Measurements from ENCODE around the gene TMEM255B.

The TMEM255B gene

DNA sequence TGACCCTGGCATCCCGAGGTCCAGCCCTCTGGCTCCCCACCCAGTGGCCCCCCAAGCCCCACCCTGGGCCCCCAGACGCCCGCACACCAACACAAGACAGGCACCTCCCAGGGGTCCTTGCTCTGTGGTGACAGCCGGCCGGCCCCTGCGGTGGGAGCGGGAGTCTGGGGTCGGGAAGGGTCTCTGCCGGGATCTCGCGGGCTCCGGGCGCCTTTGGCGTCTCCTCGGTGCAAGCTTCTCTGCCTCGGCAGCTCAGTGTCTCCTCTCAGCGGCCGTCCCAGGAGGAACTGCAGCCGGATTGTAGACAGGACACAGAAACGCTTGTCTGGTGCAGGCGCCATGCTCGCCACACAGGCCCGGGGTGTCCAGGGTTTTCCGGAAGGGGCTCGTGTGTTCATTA is 43.7 kb downstream of the TMEM255B start:
- H3K27ac ChIP-seq = no peak overlapping the region
- TF ChIP-seq, protein P1, sequence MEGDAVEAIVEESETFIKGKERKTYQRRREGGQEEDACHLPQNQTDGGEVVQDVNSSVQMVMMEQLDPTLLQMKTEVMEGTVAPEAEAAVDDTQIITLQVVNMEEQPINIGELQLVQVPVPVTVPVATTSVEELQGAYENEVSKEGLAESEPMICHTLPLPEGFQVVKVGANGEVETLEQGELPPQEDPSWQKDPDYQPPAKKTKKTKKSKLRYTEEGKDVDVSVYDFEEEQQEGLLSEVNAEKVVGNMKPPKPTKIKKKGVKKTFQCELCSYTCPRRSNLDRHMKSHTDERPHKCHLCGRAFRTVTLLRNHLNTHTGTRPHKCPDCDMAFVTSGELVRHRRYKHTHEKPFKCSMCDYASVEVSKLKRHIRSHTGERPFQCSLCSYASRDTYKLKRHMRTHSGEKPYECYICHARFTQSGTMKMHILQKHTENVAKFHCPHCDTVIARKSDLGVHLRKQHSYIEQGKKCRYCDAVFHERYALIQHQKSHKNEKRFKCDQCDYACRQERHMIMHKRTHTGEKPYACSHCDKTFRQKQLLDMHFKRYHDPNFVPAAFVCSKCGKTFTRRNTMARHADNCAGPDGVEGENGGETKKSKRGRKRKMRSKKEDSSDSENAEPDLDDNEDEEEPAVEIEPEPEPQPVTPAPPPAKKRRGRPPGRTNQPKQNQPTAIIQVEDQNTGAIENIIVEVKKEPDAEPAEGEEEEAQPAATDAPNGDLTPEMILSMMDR (conservative IDR thresholded peaks at IDR 0.05) = no peak

DNA sequence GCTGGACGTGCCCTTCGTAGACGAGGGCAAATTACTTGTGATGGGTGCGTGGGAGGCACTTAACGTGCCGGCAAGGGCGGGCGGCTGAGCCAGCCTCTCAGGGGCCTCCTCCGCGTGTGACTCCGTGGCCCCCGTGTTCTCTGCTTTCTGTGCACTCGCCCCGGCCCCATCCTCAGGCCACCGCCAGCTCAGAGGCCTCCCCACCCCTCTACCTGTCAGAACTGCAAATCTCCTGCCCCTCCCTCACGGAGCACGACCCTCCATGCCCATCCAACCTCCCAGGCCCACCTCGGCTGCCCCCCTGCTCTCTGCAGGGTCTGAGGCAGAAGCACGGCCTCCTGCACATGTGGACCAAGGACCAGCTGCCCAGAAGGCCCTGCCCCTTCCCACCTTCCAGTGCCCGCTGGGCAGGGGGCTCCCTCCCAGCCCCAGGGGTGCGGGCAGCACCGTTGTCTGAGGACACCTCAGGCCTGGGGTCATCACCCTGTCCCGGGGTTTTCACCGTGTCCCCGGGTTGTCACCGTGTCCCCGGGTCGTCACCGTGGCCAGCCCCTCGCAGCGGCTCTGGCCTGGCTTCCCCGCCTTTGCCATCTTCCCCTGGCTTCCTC is 44.5 kb downstream of the TMEM255B start:
- no peak overlapping the region for H3K27ac ChIP-seq
- TF ChIP-seq, protein P1 (conservative IDR thresholded peaks at IDR 0.05) = no peak

DNA sequence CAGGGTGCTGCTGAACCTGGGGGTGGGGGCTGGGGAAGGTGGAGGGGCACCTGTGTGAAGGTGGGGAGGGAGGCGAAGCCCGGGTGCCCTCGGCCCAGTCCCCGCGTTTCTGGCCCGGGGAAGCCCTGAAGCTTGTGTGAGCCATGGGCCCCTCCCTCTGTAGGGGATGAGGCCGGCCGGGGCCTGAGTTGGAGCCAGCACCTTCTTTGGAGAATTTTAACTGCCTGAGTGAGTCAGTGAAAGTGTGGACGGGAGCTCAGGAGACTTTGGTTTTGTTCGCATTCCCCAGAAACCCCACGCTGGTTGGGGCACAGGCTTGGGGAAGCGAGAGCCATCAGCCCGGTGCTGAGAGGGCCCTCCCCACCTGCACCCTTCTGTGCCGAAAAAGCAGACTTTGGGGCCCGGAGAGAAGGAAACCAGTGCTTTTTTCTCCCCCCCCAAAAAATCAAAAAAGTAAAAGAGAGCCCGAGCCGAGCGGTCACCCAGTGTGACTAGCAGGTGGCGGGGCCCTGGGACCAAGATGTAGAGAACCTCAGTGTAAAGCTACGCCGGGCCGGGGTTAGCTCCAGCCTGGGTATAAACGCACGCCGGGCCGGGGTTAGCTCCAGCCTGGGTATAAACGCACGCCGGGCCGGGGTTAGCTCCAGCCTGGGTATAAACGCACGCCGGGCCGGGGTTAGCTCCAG is 45.1 kb downstream of the TMEM255B start:
- H3K27ac ChIP-seq = no peak overlapping the region
- TF ChIP-seq, protein P1 (conservative IDR thresholded peaks at IDR 0.05) = no peak

DNA sequence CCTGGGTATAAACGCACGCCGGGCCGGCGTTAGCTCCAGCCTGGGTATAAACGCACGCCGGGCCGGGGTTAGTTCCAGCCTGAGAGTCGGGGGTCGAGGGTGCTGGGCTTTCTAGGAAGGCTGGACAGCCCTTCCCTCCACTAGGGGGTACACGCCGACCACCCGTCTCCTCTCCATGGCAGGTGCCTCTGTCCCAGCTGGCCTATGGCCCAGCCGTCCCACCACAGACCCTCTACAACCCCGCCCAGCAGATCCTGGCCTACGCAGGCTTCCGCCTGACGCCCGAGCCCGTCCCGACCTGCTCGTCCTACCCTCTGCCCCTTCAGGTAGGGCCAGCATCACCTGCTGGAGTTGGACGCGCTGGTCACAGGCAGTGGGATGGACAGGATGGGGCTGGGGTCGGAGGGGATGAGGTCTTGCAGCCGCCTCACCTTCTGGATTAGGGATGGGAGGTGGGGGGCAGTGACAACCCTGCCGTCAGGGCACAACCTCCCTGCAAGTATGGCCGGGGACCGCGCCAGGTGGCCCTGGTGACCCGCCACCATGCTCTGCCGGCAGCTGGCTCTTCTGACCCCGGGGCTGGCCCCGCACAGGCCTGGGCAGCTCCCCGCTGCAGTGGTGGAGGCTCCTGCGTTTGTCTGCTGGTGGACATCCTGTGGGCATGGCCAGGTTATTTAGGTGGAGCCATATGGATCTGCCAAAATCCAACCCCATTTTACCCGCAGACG is 45.8 kb downstream of the TMEM255B start:
- TF ChIP-seq, protein P1 (conservative IDR thresholded peaks at IDR 0.05) = no peak
- no peak overlapping the region for H3K27ac ChIP-seq

DNA sequence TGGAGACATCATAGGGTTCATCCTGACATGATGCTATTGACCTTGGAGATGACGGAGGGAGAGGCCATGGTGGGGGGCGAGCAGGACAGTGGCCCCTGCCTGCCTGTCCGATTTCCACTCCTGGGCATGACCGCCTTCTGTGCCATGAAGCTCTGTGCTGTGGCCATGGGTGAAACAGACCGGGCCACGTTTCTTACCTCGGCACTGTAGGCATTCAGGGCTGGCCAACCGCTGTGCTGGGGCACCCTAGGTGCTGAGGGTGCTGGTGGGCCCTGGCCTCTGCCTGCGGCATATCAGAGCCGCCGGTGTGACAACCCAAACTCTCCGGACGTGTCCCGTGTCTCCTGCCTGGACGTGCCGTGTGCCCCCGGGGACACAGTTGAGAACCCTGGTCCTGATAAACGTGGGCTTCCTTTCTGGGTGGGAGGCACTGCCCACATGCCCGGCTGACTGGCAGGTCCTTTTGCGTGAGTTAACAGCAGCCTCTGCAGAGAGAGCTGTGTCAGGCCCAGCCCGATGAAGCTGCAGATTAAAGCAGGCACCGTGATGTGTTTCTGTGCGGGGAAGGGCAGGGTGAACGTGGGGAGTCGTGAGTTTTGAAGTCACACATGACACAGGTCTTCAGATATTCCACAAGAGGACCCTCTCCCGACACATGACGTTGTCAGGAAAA is 46.5 kb downstream of the TMEM255B start:
- H3K27ac ChIP-seq = no peak overlapping the region
- TF ChIP-seq, protein P1 (conservative IDR thresholded peaks at IDR 0.05) = no peak

DNA sequence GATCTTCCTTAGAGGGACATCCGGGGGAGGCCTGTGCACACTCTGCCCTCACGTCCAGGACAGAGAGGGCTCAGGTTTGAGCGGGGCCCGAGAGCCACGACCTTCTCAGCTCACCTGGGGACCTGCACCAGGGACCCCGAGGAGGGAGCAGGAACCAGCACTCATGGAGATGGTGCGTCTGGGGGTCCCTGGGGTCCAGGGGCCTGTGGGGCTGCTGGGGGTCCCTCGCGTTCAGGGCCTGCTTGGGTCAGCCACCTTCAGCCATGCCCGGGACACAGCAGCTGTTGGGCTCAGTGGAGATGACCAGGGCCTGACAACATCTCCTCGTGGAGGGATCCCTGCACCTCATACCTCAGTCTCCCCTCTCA is 47.1 kb downstream of the TMEM255B start:
- TF ChIP-seq, protein P1 (conservative IDR thresholded peaks at IDR 0.05) = no peak
- no peak overlapping the region for H3K27ac ChIP-seq

DNA sequence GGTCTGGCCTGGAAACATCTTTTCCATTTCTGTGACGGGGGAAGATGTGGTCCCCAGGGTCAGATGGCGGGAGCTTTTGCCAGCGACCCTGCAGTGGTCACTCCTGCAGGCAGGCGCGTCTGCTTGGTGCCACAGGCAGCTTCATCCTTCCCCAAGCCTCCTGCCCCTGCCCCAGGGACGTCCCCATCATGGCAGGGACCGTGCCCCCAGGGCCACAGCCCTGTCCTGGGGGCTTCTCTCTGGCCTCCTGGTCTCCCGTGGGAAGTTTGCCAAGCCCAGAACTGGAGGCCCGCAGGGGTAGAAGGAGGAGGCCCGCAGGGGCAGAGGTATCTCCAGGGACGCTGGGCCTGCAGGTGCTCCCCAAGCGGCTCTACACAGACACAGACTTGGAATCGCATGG is 47.5 kb downstream of the TMEM255B start:
- TF ChIP-seq, protein P1 (conservative IDR thresholded peaks at IDR 0.05) = no peak
- no peak overlapping the region for H3K27ac ChIP-seq
